ENCODE results near the gene GGPS1.

GRCh38 chr1:235336903-235337302 is 8.5 kb downstream of the GGPS1 start:
- no peak for TF ChIP-seq POLR2A (IDR thresholded peaks at IDR 0.05; ENCODE audit: extremely low read depth, insufficient read length)
- no peak for TF ChIP-seq CTCF (IDR thresholded peaks at IDR 0.05; ENCODE audit: low read depth, low read length)
- TF ChIP-seq MAX (IDR thresholded peaks at IDR 0.05; ENCODE audit: low read depth, low read length), result no peak
